ENCODE results near the gene CMC1. TPM values are rescaled to one million over a fixed set of nuclear protein-coding genes. Genes with fewer than 3 reads are reported as not detected.

Gene CMC1
- polyA plus RNA-seq, 1 donor from 2014 or later = 22.5 TPM

DNA sequence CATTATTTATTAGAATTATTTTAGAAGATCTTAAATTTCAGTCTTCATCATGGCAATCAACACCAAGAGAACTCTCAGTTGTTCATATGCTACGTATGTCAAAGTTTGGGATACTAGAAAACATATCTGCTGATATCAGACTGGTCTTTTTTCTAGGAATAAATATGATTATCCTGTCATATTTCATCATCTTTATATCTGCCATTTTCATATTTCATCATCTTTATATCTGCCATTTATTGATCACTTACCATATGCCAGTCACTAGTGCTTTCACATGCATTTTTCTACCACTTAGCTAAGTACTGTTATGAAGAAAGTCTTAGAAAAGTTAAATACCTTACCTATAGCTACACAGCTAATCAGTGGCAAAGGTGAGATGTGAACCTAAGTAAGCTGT is 104.3 kb downstream of the CMC1 start:
- Mint-ChIP-seq H3K27me3 (no peaks in the 10 kb centered on the region), H3K9me3 (no peaks in the 10 kb centered on the region), H3K4me1 (peaks cover 31 to 36% (median 33%) of the 10 kb centered on the region in 3 donors), H3K27ac (peak overlapping the region in 1 of 3 donors; percentile 20), H3K4me3 (peak overlapping the region in 1 of 4 donors; percentile 91), H3K36me3 (peaks cover 6% of the 10 kb centered on the region)

DNA sequence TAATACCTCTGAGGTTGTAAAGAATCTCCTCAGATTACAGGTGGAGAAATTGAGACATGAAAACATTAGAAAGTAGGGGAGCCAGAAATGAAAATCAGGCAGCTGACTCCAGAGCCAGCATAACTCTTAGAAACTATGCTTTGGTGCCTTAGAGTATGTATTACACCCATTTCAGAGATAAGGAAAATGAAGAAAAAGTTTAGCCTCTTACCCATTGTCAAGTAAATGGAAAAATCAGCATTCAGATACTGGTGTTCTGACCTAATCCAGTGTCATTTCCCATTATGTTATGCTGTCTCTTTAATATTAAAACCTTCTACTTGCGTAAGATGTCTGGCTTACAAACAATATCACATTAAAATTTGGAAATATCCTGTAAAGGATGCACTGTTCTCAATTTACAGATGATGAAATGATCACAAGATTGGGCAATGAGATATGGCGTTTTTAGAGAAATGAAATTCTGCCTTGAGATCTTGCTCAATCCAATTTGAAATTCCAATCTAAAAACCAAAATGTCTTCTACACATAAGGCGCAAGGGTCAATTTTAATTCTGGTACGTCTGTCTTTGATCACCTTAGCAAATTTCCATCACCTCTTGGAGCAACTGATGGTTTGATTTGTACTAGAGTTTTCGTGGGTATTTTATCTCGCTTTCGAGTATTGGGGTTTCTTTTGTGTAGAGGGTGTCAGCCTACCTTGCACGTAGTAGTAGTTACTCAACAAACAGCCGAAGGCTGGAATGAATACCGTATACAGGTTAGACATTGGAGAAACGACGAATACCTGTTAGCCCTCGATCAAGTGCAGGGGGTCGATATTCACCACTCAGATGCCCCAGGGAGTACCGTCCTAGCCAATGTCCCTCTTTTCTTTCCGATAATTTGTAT is 106.2 kb downstream of the CMC1 start:
- H3K4me1 Mint-ChIP-seq = peaks cover 32 to 36% (median 33%) of the 10 kb centered on the region in 3 donors

DNA sequence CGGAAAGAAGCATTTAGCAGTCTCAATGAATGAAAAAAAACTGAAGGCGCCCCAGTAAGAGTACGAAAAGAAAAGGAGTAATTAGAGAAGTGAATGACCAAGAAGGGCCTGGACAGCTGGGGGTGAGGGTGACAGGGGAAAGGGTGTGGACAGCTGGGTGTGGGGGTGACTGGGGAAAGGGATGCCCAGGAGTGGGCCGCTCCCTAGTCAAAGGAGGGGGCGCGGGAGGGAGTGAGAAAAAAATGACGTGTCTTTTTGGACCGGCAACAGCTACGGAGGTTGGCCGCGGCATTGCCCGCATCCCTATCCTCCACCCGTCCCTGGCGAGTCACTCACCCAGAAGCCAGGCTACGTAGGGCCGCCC is 106.8 kb downstream of the CMC1 start:
- H3K27ac Mint-ChIP-seq = peak overlapping the region; percentile 97 to 99 (median 99)
- peak overlapping the region; percentile 91 to 99 (median 97) for H3K4me3 Mint-ChIP-seq
- no peaks in the 10 kb centered on the region for H3K27me3 Mint-ChIP-seq
- peaks cover 0 to 4% (median 0%) of the 10 kb centered on the region in 3 donors for H3K9me3 Mint-ChIP-seq
- peaks cover 6% of the 10 kb centered on the region for H3K36me3 Mint-ChIP-seq
- peaks cover 28 to 36% (median 32%) of the 10 kb centered on the region in 3 donors for H3K4me1 Mint-ChIP-seq

More for the DNA sequence above, 106.2 kb downstream of the CMC1 start:
- peaks cover 0 to 4% (median 0%) of the 10 kb centered on the region in 3 donors for H3K9me3 Mint-ChIP-seq
- no peaks in the 10 kb centered on the region for H3K27me3 Mint-ChIP-seq
- peaks cover 8% of the 10 kb centered on the region for H3K36me3 Mint-ChIP-seq
- peak overlapping the region; percentile 97 to 99 (median 99) for H3K27ac Mint-ChIP-seq
- peak overlapping the region; percentile 91 to 99 (median 97) for H3K4me3 Mint-ChIP-seq

- peaks cover 27 to 36% (median 32%) of the 10 kb centered on the region in 3 donors for H3K4me1 Mint-ChIP-seq
- H3K27ac Mint-ChIP-seq = peak within 1 kb of the TSS; percentile 97 to 99 (median 99)
- H3K9me3 Mint-ChIP-seq = peaks cover 0 to 5% (median 5%) of the 10 kb centered on the region in 3 donors
- peak within 1 kb of the TSS; percentile 91 to 99 (median 97) for H3K4me3 Mint-ChIP-seq
- no peaks in the 10 kb centered on the region for H3K27me3 Mint-ChIP-seq
- peaks cover 7% of the 10 kb centered on the region for H3K36me3 Mint-ChIP-seq
These were observed 107.4 kb downstream of the CMC1 start, which contains the start of the genes AZI2 and ZCWPW2 for GRCh38 chr3:28348629-28349468. TSS of gene AZI2 (minus strand) at chr3:28348824. CDS start at chr3:28340617, 8,207 bp downstream. TSS of gene ZCWPW2 (plus strand) at chr3:28348721. CDS start at chr3:28413069, 64,348 bp downstream.

DNA sequence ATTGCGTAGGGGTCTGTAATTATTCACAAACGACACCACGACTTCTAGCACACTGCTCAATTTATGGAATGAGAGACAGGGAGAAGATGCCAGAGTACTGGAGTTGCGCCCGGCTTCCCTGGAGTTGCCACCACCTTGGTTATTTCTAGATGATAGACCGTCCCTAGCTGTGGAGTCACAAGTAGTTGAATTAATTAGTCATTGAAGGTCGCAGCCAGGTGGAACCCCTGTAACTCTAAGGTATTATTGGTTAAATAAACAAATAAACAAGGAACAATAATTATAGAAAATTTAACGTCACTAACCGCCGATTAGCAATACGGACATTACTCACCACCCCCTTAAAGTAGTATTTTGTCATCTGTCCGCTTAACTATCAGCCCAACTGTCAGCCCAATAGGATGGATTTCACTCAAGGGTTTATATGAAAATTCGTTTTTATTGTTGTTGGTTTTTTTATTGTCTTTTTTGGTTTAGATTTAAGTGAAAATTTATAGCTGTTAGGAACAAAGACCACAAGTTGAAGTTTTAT is 108.1 kb downstream of the CMC1 start:
- Mint-ChIP-seq H3K4me1 (peaks cover 27 to 36% (median 32%) of the 10 kb centered on the region in 3 donors), H3K4me3 (peak overlapping the region; percentile 91 to 99 (median 97)), H3K27ac (peak overlapping the region; percentile 97 to 99 (median 99)), H3K27me3 (no peaks in the 10 kb centered on the region), H3K36me3 (peaks cover 7% of the 10 kb centered on the region), H3K9me3 (peaks cover 0 to 8% (median 8%) of the 10 kb centered on the region in 3 donors)

Other genes starting within 250 kb of the CMC1 start
- 0.19 TPM for gene ZCWPW2, start 107.1 kb downstream of the CMC1 start, polyA plus RNA-seq
- gene AZI2, start 107.2 kb downstream of the CMC1 start, polyA plus RNA-seq = 19.7 TPM

All from IgD-negative memory B cell (primary cell).